GM19238 (cell line): Measurements from ENCODE around the gene NKAP.
"Not testable (repeated sequence)": the region's sequence is repeated elsewhere in the genome, so short reads cannot be mapped to it uniquely, and the experiment has no call there.

ENCODE experiments used
- DNase-seq: peaks from one replicate; pipeline ENCODE4 v3.0.0; 2011; ENCODE audit warnings: low spot score; ENCODE audit not compliant: insufficient read length

The NKAP gene

GRCh38 chrX:119941336-119941735 is 2.2 kb downstream of the NKAP start:
- no peak for DNase-seq

GRCh38 chrX:119935215-119935874 is 8.2 kb downstream of the NKAP start:
- no peak for DNase-seq

DNA sequence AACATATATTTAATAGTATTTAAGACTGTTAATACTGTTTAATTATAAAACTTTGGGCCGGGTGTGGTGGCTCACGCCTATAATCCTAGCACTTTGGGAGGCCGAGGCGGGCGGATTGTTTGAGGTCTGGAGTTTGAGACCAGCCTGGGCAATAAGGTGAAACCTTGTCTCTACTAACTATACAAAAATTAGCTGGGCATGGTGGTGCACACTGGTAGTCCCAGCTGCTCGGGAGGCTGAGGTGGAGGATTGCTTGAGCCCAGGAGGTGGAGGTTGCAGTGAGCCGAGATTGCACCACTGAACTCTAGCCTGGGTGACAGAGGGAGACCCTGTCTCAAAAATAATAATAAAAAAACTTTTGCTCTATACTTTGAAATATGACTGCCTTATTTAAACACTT is 21.2 kb downstream of the NKAP start:
- not testable (repeated sequence) for DNase-seq

DNA sequence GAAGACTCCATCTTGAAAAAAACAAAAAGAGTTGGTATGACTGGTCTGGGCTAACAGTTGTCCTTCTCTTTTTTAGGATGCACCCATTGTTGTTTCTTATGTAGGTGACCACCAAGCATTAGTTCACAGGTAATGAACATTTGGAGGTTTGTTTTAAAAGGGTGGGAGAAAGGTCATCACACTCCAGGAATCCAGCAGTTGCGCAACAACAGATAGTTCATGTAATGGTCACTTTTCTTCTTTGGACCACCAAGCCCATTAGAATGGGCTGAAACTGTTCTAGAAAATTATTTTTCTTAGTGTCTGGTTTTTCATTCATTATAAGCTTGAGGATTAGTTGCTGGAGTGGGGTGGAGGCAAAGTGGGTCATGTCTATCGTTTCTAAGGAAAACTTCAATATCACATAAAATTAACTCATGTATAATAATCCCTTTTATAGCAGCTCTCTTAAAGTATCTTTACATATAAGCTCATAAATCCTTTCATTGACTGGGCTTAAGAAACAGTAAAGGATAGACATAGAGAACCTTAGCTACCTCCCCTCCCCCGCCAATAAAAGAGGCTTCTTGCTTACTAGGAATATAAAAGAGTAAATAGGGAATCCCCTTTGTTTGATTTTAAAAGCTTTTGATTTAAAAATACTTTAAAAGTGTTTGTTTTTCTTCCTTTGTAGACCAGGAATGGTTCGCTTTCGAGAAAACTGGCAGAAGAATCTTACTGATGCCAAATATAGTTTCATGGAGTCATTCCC is 23.5 kb downstream of the NKAP start:
- no peak for DNase-seq

GRCh38 chrX:119917877-119918276 is 25.7 kb downstream of the NKAP start:
- no peak for DNase-seq

GRCh38 chrX:119916310-119916709 is 27.2 kb downstream of the NKAP start:
- no peak for DNase-seq

DNA sequence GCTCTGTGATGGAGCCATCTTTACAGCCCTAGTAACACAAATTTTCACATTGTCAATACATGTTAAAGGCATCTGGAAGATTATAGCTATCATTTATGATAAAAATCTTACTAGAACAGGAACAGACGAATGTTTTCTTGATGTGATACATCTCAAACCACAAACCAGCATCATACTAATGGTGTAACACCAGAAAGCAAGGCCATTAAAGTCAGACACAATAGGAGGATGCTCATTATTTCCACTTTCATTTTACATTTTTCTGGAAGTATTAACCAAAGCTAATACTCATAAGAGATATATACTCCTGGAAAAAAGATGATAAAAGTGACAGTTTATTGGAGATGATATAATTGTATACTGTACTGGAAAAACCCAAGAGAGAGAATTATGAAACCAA is 42.6 kb downstream of the NKAP start:
- DNase-seq, result no peak

- no peak for DNase-seq
Measured at GRCh38 chrX:119899125-119899524, 44.4 kb downstream of the NKAP start.

DNA sequence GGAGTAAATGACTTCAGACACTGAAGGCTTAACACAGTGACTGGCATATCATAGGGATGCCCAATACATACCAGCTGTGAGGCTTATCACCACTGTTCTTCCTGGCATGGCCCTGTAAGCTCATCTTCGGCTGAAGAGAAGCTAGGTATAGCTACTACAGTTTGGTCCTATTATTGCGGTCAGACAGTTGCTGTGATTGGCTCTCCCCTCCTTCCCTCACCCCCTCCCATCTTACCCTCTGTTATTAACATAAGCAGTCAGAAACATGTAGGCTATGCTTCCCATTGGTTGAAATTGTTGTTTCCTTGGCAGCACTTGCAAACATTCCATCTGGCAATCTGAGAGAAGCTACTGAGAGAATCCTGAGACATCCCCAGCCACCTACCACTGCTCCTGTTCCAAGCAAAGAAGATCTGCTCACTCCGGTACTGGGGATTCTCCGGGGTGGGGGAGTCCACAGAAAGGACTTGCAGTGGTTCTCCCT is 47.7 kb downstream of the NKAP start, which contains the start of gene AKAP14:
Gene AKAP14, plus strand, starts transcription at position 51 of the 484 bp plus-strand sequence. CDS start 7,331 bp downstream, outside the sequence.
- DNase-seq, result no peak

DNA sequence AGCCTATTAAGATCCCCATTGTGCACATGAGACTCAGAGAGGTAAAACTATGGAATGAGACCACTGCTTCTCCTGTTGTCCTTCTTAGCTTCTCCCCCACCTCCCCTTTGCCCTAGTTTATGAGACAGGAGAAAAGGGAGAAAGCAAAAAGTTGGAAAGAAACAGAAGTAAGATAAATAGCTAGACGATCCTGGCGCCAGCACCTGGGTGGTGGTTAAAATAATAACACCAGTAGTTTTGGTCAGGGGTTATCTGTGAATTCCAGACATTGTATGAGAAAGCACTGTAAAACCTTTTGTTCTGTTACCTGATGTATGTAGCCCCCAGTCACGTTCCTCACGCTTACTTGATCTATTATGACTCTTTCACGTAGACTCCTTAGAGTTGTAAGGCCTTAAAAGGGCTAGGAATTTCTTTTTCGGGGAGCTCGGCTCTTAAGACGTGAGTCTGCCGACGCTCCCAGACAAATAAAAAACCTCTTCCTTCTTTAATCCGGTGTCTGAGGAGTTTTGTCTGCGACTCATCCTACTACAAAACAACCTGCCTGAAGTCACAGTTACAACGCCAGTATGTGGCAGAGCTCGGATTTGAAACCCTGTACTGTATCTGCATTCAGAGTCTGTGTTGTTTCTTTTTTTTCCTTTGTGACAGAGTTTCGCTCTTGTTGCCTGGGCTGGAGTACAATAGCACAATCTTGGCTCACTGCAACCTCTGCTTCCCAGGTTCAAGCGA is 51.4 kb downstream of the NKAP start:
- not testable (repeated sequence) for DNase-seq

DNA sequence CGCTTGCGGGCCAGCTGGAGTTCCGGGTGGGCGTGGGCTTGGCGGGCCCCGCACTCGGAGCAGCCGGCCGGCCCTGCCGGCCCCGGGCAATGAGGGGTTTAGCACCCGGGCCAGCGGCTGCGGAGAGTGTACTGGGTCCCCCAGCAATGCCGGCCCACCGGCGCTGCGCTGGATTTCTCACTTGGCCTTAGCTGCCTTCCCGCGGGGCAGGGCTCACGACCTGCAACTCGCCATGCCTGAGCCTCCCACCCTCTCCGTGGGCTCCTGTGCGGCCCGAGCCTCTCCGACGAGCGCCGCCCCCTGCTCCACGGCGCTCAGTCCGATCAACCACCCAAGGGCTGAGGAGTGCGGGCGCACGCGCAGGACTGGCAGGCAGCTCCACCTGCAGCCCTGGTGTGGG is 52.9 kb downstream of the NKAP start:
- DNase-seq, result not testable (repeated sequence)

DNA sequence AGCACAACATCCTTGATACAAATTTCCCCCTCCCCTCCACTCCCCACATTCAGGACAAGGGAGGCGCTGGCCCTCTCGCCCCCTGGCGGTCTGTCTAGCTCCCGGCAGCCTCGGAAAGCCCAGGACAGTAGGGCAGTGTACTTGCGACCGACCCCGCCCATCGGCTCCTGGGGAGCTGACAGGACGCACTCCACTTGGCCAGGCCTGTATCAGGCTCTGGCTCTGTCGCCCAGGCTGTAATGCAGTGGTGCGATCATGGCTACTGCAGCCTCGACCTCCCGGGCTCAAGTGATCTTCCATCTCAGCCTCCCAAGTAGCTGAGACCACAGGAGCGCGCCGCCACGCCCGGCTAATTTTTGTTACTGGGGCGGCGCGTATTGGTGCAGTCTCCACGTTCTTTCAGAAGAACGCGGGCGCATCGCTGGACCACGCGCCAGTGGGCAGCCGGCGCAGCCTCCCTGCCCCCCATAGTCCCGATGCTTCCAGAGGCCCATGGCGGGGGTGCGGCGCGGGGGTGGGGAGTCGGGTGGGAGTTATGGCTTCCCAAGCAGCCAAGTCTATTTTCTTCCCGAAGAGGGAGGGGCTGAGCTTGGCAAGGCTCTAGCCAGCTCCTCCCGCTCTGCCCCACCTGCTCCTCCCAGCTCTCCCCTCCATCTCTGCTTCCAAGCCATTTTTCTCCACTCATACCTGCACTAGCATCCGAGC is 55.7 kb downstream of the NKAP start:
- DNase-seq, result peak; percentile 52

- no peak for DNase-seq
Measured at GRCh38 chrX:119885554-119886428, 57.8 kb downstream of the NKAP start.

- no peak for DNase-seq
Measured at GRCh38 chrX:119880552-119881437, 62.8 kb downstream of the NKAP start.

GRCh38 chrX:119880076-119880475 is 63.5 kb downstream of the NKAP start:
- DNase-seq, result no peak

DNA sequence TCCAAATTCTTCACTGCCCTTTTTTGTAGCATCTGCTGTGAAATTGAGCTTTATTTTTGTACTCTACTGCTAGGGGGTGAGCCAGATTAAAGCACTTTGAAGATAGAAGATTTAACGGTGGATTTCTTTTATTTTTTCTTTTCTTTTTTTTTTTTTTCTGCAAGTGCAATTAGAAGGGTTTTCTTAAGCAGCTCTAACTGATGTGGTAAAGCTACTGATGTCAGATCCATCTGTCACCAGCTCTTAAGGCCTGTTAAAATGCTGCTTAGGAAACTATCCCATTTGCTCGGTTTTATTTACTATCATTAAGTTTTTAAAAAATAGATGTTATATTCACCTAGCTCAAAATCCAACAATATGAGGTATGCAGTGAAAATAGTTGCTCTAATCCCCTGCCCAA is 64.8 kb downstream of the NKAP start:
- DNase-seq, result no peak

- peak; percentile 66 for DNase-seq
Measured at GRCh38 chrX:119871599-119872395, 71.8 kb downstream of the NKAP start, which contains the start of the genes NDUFA1 and RNF113A. NDUFA1 (plus strand) TSS chrX:119871832; CDS start chrX:119871912, 80 bp downstream. RNF113A (minus strand) TSS chrX:119871733; CDS start chrX:119871613, 120 bp downstream.

- no peak for DNase-seq
Measured at GRCh38 chrX:119871245-119871598, 72.3 kb downstream of the NKAP start.
